Small intestine (tissue), 7 donors: ENCODE data around the gene CACNB4. TPM values are rescaled to one million over a fixed set of nuclear protein-coding genes. Genes with fewer than 3 reads are reported as not detected.

Source experiments
- DNase-seq, 2 donors: peaks; one replicate each; pipeline versions ENCODE4 v3.0.0 to v3.0.0-alpha.2; 2013
- FAIRE-seq: peaks from 2 replicates; lab custom pipeline; 2012; peaks lifted over from hg19 to GRCh38; lab: Jason Lieb, UNC
- H3K27ac ChIP-seq, 3 donors: one replicate each; pipeline ENCODE4 v1.5.1; 2013; ENCODE audit warnings: low read length in 2 of 3, mild to moderate bottlenecking in 2 of 3, control low read depth in 1 of 3, inconsistent platforms in 1 of 3, low read depth in 1 of 3, moderate library complexity in 1 of 3
- H3K27me3 ChIP-seq, 3 donors: one replicate each; pipeline ENCODE4 v1.6.1; 2013; ENCODE audit warnings: low read length in 3 of 3, inconsistent platforms in 1 of 3; ENCODE audit not compliant: control insufficient read depth in 3 of 3, insufficient read depth in 3 of 3
- H3K36me3 ChIP-seq, 3 donors: one replicate each; pipeline ENCODE4 v1.6.1; 2013; ENCODE audit warnings: low read length in 3 of 3, inconsistent platforms in 1 of 3, low read depth in 1 of 3, mild to moderate bottlenecking in 1 of 3, moderate library complexity in 1 of 3; ENCODE audit not compliant: control insufficient read depth in 3 of 3, insufficient read depth in 2 of 3
- H3K4me1 ChIP-seq, 3 donors: one replicate each; pipeline ENCODE4 v1.6.1; 2013; ENCODE audit warnings: low read length in 2 of 3, inconsistent platforms in 1 of 3, low read depth in 1 of 3, mild to moderate bottlenecking in 1 of 3, moderate library complexity in 1 of 3; ENCODE audit not compliant: control insufficient read depth in 3 of 3, insufficient read depth in 2 of 3
- H3K4me3 ChIP-seq, 3 donors: one replicate each; pipeline ENCODE4 v1.5.1; 2013; ENCODE audit warnings: low read length in 3 of 3, control low read depth in 1 of 3, inconsistent platforms in 1 of 3, low read depth in 1 of 3, mild to moderate bottlenecking in 1 of 3, moderate library complexity in 1 of 3
- H3K9me3 ChIP-seq, 2 donors: one replicate each; pipeline ENCODE4 v1.6.1; 2013; ENCODE audit warnings: low read depth in 1 of 2, low read length in 1 of 2; ENCODE audit not compliant: control insufficient read depth in 2 of 2, insufficient read depth in 1 of 2
- WGBS, 3 donors: extraction: QIAGEN DNeasy Blood & Tissue Kit; methylation state at CpG; one replicate each; pipeline ENCODE4 v1.1.7; 2013; 5-methylcytosine and 5-hydroxymethylcytosine counted together
- polyA plus RNA-seq, 4 donors: library from polyadenylated mRNA; stranded (reverse) in 3 of 4; unstranded in 1 of 4; fragments of 200-250 nt in 3 of 4; fragments of 120-200 nt in 1 of 4; gene quantifications; one replicate each; pipeline versions ENCODE4 v1.2.1 to v1.2.3, GENCODE V29; 2013
- donor health status: healthy with polysubstance abuse.
- donor health status: control.
- donor health status: control.
- donor health status: Bipolar disorder and iron deficiency.
- donor health status: healthy.

CACNB4 gene
- polyA plus RNA-seq, 4 donors: 0.27 to 1.3 (median 0.27) TPM; not detected in 1

DNA sequence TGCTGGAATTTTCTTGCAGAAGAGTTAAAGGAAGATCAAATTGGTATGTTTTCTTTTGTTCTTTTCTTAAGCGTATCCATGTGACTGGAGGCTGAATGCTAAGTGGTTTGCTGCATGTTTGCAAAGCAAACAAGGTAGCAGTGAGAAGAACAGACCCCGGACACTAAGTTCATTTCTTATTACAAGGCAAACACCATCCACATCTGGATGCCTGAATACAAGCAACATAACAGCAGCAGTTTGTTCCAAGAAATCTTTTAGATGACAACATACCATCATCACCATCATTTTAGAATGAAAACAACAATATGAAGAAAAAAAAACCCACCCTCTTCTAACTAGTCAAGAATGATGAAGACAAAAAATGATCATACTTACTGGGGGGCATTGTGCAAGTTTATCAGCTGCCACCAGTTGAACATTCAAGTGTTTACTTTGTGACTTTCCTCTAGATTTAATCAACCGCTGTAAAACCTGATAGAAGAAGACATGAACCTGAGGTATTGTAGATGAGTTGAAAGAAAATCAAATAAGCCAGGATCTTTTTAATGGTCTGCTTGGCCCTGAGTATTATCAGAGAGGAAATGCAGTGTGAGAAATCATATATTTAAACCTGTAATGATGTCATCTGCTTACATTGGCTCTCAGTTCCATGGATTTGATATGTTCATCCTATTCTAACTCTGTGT lies 245.6 kb downstream of the CACNB4 start:
- no peaks in the 10 kb centered on the region for H3K9me3 ChIP-seq
- H3K36me3 ChIP-seq: no peaks in the 10 kb centered on the region
- no peak overlapping the region for H3K27ac ChIP-seq
- DNase-seq: no peak
- no peaks in the 10 kb centered on the region for H3K27me3 ChIP-seq
- H3K4me3 ChIP-seq: no peak overlapping the region
- no peak for FAIRE-seq
- WGBS, 3 donors: 78 to 88% (median 84%) methylated on average over 3 of the region's 3 CpGs
- H3K4me1 ChIP-seq: peaks cover 0 to 7% (median 0%) of the 10 kb centered on the region in 3 donors

DNA sequence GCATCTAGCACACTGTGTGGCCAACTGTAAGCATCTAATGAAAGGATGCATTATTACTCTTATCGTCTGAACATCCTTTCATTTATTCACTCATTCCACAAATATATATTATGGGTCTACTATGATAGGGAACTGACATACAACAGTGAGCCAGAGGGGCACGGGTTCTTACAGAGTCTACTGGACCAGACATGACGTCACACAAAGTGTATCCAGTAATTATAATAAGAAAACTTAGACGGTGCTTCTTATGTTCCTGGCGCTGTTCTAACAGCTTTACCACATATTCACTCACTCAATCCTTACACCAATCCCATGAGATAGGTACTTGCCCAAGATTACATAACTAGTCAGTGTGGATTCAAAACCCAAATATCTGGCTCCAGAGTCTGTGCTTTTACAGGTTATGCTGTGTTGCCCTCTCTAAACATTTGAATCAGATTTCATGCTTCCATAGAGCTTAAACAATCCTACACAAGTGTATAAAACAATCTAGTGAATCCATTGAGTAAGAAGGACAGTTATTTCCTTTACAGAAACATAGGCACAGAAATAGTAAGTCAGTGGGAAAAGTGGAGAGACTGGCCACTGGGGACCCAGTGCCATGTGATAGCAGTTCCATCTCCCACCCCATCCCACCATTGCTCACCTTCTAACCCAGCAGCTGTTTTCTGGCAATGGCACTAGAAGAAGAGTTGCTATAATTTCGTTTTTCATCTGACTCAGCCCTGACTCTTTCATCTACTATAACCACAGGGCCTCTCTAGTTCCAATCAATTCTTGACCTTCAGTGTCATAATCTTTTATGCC lies 246.4 kb downstream of the CACNB4 start:
- no peaks in the 10 kb centered on the region for H3K9me3 ChIP-seq
- no peak overlapping the region for H3K4me3 ChIP-seq
- DNase-seq: no peak
- peaks cover 0 to 7% (median 0%) of the 10 kb centered on the region in 3 donors for H3K4me1 ChIP-seq
- H3K36me3 ChIP-seq: no peaks in the 10 kb centered on the region
- no peak for FAIRE-seq
- H3K27me3 ChIP-seq: no peaks in the 10 kb centered on the region
- H3K27ac ChIP-seq: no peak overlapping the region
- WGBS, 3 donors: 81 to 85% (median 83%) methylated on average over 6 of the region's 6 CpGs

DNA sequence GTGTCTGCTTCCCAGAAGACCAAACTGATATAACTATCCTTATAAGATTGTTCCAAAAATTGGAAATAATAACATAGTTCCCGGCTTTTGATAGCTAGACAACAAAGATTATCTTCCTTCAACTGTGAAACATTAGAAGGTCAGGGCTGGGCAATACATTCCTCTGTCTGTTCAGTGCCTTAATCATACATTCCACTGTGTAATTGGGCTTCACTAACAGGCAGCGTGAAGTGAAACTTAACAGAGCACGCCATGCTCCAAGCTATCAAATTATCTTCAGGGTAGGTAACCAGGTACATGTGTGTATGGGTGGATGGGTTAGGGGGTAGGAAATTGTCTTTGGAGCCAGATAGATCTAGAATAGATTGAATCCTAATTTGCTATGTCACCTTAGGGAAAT lies 247.1 kb downstream of the CACNB4 start:
- WGBS, 3 donors: 79% methylated on average over 3 of the region's 3 CpGs
- no peaks in the 10 kb centered on the region for H3K9me3 ChIP-seq
- DNase-seq: no peak
- H3K27me3 ChIP-seq: no peaks in the 10 kb centered on the region
- H3K36me3 ChIP-seq: no peaks in the 10 kb centered on the region
- H3K27ac ChIP-seq: no peak overlapping the region
- H3K4me3 ChIP-seq: no peak overlapping the region
- H3K4me1 ChIP-seq: peaks cover 0 to 7% (median 0%) of the 10 kb centered on the region in 3 donors
- no peak for FAIRE-seq

DNA sequence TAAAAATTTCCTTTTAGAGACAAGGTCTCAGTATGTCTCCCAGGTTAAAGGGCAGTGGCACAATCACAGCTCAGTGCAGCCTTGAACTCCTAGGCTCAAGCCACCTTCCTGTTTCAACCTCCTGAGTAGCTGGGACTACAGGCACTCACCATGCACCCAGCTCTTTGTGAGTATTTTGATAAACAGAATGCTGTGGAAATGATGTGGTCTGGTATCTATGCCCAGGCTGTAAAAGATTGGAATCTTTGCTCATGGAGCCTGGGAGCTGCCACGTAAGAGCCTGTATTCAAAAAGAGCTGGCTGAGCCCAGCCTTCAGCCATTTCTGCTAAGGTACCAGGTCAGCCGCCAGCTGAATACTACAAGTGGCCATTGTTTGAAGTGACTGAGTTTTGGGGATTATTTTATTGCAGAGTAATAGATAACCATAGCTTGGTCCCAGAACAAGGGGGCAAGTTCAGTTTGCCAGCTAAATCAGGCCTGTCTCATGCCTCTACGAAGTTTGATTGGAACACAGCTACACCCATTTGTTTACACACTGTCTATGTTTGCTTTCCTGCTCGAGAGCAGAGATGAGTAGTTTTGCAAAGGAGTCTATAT lies 249.3 kb downstream of the CACNB4 start:
- H3K4me1 ChIP-seq: peaks cover 0 to 7% (median 0%) of the 10 kb centered on the region in 3 donors
- no peaks in the 10 kb centered on the region for H3K9me3 ChIP-seq
- no peaks in the 10 kb centered on the region for H3K36me3 ChIP-seq
- 14 to 55% (median 34%) methylated on average over 4 of the region's 4 CpGs for WGBS, 3 donors
- no peak overlapping the region for H3K4me3 ChIP-seq
- FAIRE-seq (no peak), DNase-seq (peak; percentile 1 to 16)
- H3K27me3 ChIP-seq: no peaks in the 10 kb centered on the region
- no peak overlapping the region for H3K27ac ChIP-seq

DNA sequence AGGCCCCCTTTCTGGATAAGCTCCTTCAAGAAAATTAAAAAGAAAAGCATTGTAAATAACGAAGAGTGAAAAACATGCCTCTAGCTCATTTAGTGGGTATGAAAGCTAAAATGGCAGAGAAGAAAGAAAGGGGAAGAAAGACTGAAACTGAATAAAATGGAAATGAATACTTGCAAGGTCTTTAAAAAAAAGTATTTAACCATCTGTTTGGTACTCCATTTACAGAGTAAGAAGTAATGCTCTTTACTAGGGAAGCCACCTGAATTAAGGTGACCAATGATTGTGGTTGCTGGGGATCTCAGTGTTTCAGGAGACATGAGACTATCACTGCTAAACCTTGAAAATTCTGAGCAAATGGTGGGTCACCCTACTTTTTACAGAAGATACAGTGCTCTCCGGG lies 253.0 kb downstream of the CACNB4 start:
- 90 to 95% (median 93%) methylated on average over 2 of the region's 2 CpGs for WGBS, 3 donors
- H3K36me3 ChIP-seq: no peaks in the 10 kb centered on the region
- peaks cover 0 to 11% (median 0%) of the 10 kb centered on the region in 3 donors for H3K4me1 ChIP-seq
- H3K27ac ChIP-seq: no peak overlapping the region
- FAIRE-seq (no peak), DNase-seq (no peak)
- no peaks in the 10 kb centered on the region for H3K9me3 ChIP-seq
- no peaks in the 10 kb centered on the region for H3K27me3 ChIP-seq
- H3K4me3 ChIP-seq: no peak overlapping the region

DNA sequence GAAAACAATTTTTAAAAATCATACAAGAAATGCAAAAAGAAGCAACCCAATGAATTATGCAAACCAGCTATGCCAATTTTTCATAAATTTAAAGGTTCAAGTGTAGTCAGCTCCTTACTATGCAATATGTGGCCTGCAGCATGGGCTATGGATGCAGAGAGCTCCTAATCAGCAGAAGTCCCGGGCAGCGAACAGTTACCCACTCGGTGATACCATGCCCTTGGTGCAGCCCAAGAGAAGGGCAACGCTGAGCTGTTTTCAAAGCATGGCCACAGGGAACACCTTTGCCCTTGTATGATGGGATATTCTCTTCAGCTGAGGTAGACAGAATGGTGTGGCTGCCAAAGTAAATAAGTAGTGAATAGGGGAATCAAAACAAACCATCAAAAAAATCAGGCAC lies 253.4 kb downstream of the CACNB4 start:
- H3K36me3 ChIP-seq: no peaks in the 10 kb centered on the region
- H3K4me3 ChIP-seq: no peak overlapping the region
- no peaks in the 10 kb centered on the region for H3K27me3 ChIP-seq
- H3K9me3 ChIP-seq: no peaks in the 10 kb centered on the region
- H3K27ac ChIP-seq: no peak overlapping the region
- WGBS, 3 donors: 85 to 94% (median 90%) methylated on average over 4 of the region's 4 CpGs
- H3K4me1 ChIP-seq: peaks cover 0 to 11% (median 0%) of the 10 kb centered on the region in 3 donors
- FAIRE-seq: no peak
- no peak for DNase-seq

DNA sequence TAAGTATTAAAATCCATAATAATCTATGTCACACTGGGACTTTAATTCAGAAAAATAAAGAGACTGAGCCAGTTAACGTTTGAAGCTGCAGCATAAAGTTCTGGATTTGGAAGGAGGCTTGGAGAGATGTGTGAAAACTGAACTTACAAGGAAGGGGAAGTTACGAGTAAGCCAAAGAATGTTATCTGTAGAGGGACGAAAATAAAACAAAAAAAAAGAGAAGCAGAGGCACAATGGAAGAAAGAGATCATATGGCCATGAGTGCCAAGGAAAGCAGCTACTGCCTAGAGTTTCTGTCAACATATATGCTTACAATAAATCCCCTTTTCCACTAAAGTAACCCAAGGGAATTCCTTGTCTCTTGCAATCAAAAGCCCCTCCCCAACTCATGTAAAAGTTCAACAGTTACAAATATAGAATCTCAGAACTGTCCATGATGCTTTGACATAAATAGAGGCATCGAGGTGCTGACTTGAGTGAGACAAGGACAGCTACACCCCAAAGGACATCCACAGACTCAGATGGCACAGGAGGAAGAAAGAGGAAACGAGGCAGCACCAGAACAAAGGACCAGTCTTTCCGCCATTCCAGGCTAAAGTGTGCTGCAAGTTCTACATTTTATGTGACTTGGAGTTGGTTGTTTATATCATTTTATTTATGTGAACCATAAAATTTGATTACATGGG lies 254.5 kb downstream of the CACNB4 start:
- DNase-seq (no peak), FAIRE-seq (no peak)
- Histone ChIP-seq H3K9me3 (no peaks in the 10 kb centered on the region), H3K4me3 (no peak overlapping the region), H3K27me3 (no peaks in the 10 kb centered on the region), H3K4me1 (peaks cover 0 to 8% (median 0%) of the 10 kb centered on the region in 3 donors), H3K27ac (no peak overlapping the region), H3K36me3 (no peaks in the 10 kb centered on the region)
- 67 to 81% (median 74%) methylated on average over 6 of the region's 6 CpGs for WGBS, 3 donors

DNA sequence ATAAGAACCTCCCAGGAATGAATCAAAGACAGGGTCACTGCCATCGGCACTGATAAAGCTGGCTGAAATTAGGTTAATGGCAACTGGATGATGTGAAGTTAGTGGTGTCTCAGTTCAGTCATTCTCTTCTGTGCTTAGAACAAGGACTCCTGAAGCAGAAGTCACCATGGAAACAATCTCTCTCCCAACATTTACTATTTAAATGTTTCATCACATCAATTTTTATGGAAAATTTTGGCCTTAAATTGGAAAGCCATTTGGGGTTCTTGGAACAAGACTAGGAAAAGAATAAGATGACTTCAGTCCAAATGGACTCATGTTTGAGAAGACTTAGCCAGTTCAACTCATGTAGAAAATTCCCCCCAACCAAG lies 255.2 kb downstream of the CACNB4 start:
- 87 to 97% (median 91%) methylated on average over 1 of the region's 1 CpG for WGBS, 3 donors
- Histone ChIP-seq H3K27ac (no peak overlapping the region), H3K4me1 (peaks cover 0 to 4% (median 0%) of the 10 kb centered on the region in 3 donors), H3K27me3 (no peaks in the 10 kb centered on the region), H3K36me3 (no peaks in the 10 kb centered on the region), H3K9me3 (no peaks in the 10 kb centered on the region), H3K4me3 (no peak overlapping the region)
- no peak for DNase-seq
- FAIRE-seq: no peak
